ENCODE measurements around the gene FARSB. TPM values are rescaled to one million over a fixed set of nuclear protein-coding genes. Genes with fewer than 3 reads are reported as not detected.

The FARSB gene
- total and polyA plus RNA-seq, 10 donors = 7.8 to 17.4 (median 12.7) TPM

- no peak for DNase-seq
- H3K9me3 ChIP-seq = no peaks in the 10 kb centered on the region
Measured at GRCh38 chr2:222613715-222614331, 42.1 kb downstream of the FARSB start.

GRCh38 chr2:222611684-222612083 is 44.2 kb downstream of the FARSB start:
- no peaks in the 10 kb centered on the region for H3K4me1 ChIP-seq
- H3K9me3 ChIP-seq = no peaks in the 10 kb centered on the region
- no peak overlapping the region for H3K4me3 ChIP-seq
- intact Hi-C loops (cut with DNase I; ENCODE audit: low total_unique reads) = loop anchor here (10.0 kb wide), 1 partner anchor 557 kb away; no protein-coding TSS in a partner anchor
- 57 to 87% (median 80%) methylated on average over 3 to 4 of the region's 4 CpGs for whole genome bisulfite sequencing, 5 donors
- no peaks in the 10 kb centered on the region for H3K27me3 ChIP-seq (replicated peaks in 1 of 7)
- DNase-seq = peak; percentile 74
- TF ChIP-seq POLR2AphosphoS5 (IDR thresholded peaks at IDR 0.05) (no peak), CTCF (IDR thresholded peaks at IDR 0.05 in 8 of 11, conservative IDR thresholded peaks at IDR 0.05 in 3 of 11) (no peak), POLR2A (IDR thresholded peaks at IDR 0.05) (no peak)
- no peak overlapping the region for H3K27ac ChIP-seq
- peaks cover 0 to 88% (median 46%) of the 10 kb centered on the region in 6 donors for H3K36me3 ChIP-seq

More at GRCh38 chr2:222613715-222614331, 42.1 kb downstream of the FARSB start:
- Histone ChIP-seq H3K36me3 (peaks cover 0 to 95% (median 41%) of the 10 kb centered on the region in 6 donors), H3K4me3 (no peak overlapping the region), H3K27me3 (replicated peaks in 1 of 7) (no peaks in the 10 kb centered on the region), H3K27ac (no peak overlapping the region), H3K4me1 (no peaks in the 10 kb centered on the region)
- WGBS, 5 donors = 58 to 64% (median 61%) methylated on average over 3 of the region's 3 CpGs
- TF ChIP-seq POLR2A (IDR thresholded peaks at IDR 0.05) = no peak
- TF ChIP-seq CTCF (IDR thresholded peaks at IDR 0.05 in 8 of 11, conservative IDR thresholded peaks at IDR 0.05 in 3 of 11) = peak in 10 of 11 experiments; percentile 21 to 74 (median 65)
- intact Hi-C loops (cut with DNase I; ENCODE audit: low total_unique reads) = loop anchor here (10.0 kb wide), 1 partner anchor 559 kb away; no protein-coding TSS in a partner anchor

GRCh38 chr2:222610746-222611145 is 45.1 kb downstream of the FARSB start:
- H3K27ac ChIP-seq = no peak overlapping the region
- DNase-seq = no peak
- H3K27me3 ChIP-seq (replicated peaks in 1 of 7) = no peaks in the 10 kb centered on the region
- H3K4me1 ChIP-seq = no peaks in the 10 kb centered on the region
- no peaks in the 10 kb centered on the region for H3K9me3 ChIP-seq
- H3K4me3 ChIP-seq = no peak overlapping the region
- intact Hi-C loops (cut with DNase I; ENCODE audit: low total_unique reads) = loop anchor here (10.0 kb wide), 1 partner anchor 556 kb away; no protein-coding TSS in a partner anchor
- H3K36me3 ChIP-seq = peaks cover 0 to 87% (median 44%) of the 10 kb centered on the region in 6 donors
- WGBS, 5 donors = 83 to 100% (median 92%) methylated on average over 1 of the region's 1 CpG
- no peak for TF ChIP-seq POLR2AphosphoS5 (IDR thresholded peaks at IDR 0.05)
- no peak for TF ChIP-seq POLR2A (IDR thresholded peaks at IDR 0.05)
- TF ChIP-seq CTCF (IDR thresholded peaks at IDR 0.05 in 8 of 11, conservative IDR thresholded peaks at IDR 0.05 in 3 of 11) = no peak

GRCh38 chr2:222609381-222609780 is 46.5 kb downstream of the FARSB start:
- peaks cover 0 to 87% (median 34%) of the 10 kb centered on the region in 6 donors for H3K36me3 ChIP-seq
- TF ChIP-seq POLR2AphosphoS5 (IDR thresholded peaks at IDR 0.05) (no peak), CTCF (IDR thresholded peaks at IDR 0.05 in 8 of 11, conservative IDR thresholded peaks at IDR 0.05 in 3 of 11) (no peak), POLR2A (IDR thresholded peaks at IDR 0.05) (no peak)
- no peaks in the 10 kb centered on the region for H3K27me3 ChIP-seq (replicated peaks in 1 of 7)
- no peak overlapping the region for H3K27ac ChIP-seq
- no peaks in the 10 kb centered on the region for H3K9me3 ChIP-seq
- no peaks in the 10 kb centered on the region for H3K4me1 ChIP-seq
- H3K4me3 ChIP-seq = no peak overlapping the region
- no peak for DNase-seq
- WGBS, 5 donors = 86 to 95% (median 89%) methylated on average over 3 of the region's 3 CpGs
- intact Hi-C loops (cut with DNase I; ENCODE audit: low total_unique reads) = no loop called here
